Erythroblast (primary cell): ENCODE data around the gene ZSCAN23.

Experiments
- GATA1 ChIP-seq: IDR thresholded peaks from 2 replicates; pipeline ENCODE4 v1.6.1; 2011; ENCODE audit warnings: low read depth, mild to moderate bottlenecking, control low read depth, low read length, moderate library complexity
- POLR2A ChIP-seq: IDR thresholded peaks from 2 replicates; pipeline ENCODE4 v1.6.1; 2011; ENCODE audit warnings: mild to moderate bottlenecking, low read length

GRCh38 chr6:28410767-28411166 lies 32.5 kb downstream of the ZSCAN23 start:
- no peak for TF ChIP-seq POLR2A
- TF ChIP-seq GATA1 = no peak
